ENCODE measurements around the gene SP4. TPM values are rescaled to one million over a fixed set of nuclear protein-coding genes. Genes with fewer than 3 reads are reported as not detected.

Gene SP4
- total RNA-seq, 1 donor from 2014 or later, result 76.6 TPM

DNA sequence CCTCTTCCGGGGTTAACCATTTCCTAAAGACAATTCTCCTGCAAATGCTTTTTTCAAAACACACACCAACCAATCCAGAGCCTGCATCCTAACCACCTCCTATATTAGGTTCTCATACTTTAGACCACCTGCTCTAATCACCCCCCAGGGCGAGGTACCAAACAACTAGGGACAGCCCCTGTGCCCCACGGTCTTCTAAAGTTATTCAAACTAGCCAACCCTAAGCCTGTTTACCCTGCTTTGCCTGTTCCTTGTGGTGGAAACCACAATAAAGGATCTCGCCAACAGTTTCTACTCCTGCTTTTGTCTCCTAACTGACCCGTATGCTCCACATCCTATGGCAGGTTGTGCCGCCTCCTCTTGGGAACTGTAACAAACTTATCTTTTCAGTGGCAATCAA is 21.1 kb downstream of the SP4 start:
- no peak for DNase-seq

DNA sequence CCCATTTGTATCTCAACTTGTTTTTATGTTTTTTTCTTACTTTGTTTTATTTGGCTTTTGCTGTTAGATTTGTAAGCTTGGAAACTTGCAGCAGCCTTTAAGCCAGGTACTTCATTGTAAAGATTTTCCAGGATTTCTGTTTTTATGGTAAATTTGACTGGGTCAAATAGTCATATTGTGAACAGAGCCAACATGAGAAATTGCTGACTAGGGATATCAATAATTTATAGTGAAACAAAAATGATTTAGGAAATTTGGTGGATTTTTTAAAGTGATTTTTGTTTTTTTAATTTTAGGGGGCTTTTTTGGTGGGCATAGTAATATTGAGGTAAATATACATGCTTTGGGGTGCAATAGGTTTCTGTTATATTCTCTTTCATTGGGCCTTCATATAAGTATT is 22.2 kb downstream of the SP4 start:
- no peak for DNase-seq

DNA sequence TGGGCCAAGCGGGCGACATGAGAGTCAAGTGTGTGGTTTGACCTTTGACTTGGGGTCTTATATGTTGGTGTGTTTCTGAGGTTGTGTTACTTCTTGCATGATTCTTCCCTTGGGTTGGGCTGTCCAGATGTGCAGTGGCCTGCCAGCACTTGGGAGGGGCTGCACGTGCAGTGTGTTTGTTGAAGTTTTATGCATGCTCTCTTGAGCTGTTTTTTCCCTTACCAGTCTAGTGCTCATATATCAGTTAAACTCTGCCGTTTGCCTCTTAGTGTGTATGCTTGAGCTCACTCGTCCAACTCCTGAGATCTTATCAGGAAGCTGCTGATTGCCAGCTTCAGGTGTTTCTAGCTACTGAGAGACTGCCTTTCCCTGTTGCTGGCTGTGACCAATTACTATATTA is 23.1 kb downstream of the SP4 start:
- DNase-seq, result no peak

DNA sequence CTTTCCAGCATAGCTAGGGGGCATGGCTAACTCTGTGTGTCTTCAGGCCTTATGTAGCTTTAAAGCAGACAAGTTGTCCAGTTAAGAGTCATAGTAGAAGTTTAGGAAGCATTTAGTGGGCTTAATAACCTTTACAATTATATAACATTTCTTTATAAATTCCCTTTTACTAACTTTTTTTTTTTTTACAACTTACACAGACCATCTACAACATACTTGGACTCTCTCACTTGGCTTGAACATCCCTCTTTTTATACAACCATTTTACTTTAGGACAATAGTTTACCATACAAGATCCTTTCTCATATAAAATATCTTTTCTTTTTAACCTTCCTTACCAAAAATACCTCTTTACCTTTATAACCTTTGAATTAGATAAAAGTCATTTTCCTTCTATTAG is 26.3 kb downstream of the SP4 start:
- no peak for DNase-seq

DNA sequence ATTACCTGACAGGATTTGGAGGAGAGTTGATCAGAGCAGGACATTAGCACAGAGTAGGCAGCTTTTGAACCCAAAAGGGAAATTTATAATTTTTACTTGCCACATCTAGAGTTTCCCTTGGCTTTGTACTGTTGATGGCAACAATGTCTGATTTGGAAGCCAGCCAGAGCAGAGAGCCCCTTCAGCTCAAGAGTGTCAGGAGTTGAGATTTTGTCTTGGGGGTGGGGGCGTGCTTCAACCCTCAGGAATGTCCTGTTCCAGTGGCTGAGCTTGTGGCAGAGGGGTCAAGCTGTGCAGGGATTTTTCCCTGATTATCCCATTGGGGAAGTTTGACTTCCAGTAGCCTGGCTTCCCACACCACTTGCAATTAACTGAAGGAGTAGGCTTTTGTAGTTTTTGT is 27.0 kb downstream of the SP4 start:
- DNase-seq, result no peak

DNA sequence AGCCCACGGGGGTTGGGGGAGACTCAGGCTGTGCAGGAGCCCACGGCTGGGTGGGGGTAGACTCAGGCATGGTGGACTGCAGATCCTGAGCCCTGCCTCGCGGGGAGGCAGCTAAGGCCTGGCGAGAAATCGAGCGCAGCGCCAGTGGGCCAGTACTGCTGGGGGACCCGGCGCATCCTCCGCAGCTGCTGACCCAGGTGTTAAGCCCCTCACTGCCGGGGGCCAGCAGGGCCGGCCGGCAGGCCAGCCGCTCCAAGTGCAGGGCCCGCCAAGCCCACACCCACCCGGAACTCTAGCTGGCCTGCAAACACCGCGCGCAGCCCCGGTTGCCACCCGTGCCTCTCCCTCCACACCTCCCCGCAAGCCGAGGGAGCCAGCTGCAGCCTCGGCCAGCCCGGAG is 33.4 kb downstream of the SP4 start:
- DNase-seq, result no peak

- no peak for DNase-seq
Measured at GRCh38 chr7:21462081-21462480, 34.2 kb downstream of the SP4 start.

GRCh38 chr7:21463524-21463923 is 35.6 kb downstream of the SP4 start:
- no peak for DNase-seq

DNA sequence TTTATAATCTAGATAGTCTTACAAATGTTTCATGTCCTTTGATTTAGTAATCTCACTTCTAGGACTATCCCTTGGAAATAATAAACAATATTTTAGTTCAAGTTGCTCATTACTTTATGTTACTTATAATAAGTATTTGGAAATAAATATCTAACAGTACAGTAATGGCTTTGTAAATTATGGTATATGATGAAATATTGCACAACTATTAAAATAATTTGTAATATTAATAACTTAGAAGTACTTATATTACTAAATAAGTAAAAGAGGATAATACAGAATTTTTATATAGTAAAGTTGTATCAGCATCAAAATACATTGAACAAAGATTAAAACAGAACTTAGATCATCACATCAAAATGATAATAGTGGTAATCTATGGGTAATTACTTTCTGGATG is 41.1 kb downstream of the SP4 start:
- DNase-seq, result no peak

GRCh38 chr7:21469894-21470293 is 42.0 kb downstream of the SP4 start:
- DNase-seq, result no peak

- DNase-seq, result no peak
Measured at GRCh38 chr7:21472029-21472428, 44.1 kb downstream of the SP4 start.

GRCh38 chr7:21476429-21476828 is 48.5 kb downstream of the SP4 start:
- DNase-seq, result no peak

GRCh38 chr7:21480693-21481403 is 53.0 kb downstream of the SP4 start:
- DNase-seq, result no peak

- no peak for DNase-seq
Measured at GRCh38 chr7:21486511-21486910, 58.6 kb downstream of the SP4 start.

DNA sequence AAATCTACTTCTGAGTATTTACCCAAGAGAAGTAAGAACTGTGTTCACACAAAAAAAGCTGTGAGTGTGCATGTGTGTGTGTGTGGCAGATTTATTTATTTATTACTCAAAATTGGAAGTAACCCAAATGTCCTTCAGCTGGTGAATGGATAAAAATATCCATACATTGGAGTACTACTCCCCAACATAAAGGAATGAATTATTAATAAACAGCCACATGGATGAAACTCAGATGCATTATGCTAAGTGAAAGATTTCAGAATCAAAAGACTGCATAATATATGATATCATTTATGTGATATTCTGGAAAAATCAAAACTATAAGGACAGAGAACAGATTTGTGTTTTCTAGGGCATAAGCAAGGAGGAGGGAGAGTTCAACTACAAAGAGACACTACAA is 67.8 kb downstream of the SP4 start:
- no peak for DNase-seq

DNA sequence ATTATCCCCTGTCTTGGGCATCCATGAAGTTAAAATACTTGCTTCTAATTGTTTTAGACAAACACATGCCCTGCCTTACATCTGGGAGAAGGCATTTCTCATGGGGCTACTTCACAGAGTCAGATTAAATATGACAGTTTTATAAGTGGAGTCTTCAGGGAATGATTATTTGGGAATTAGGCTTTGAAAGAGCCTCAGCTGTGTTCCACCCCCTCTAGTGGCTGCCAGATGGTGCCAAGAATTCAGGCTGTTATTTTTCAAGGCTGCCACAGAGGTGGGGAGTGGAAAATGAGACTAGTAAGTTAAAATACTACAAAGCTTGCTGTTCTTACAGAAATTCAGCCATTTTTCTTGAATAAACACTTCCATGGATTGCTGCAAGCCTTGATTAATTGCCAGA is 69.2 kb downstream of the SP4 start:
- DNase-seq, result no peak

- no peak for DNase-seq
Measured at GRCh38 chr7:21500117-21500832, 72.4 kb downstream of the SP4 start.

DNA sequence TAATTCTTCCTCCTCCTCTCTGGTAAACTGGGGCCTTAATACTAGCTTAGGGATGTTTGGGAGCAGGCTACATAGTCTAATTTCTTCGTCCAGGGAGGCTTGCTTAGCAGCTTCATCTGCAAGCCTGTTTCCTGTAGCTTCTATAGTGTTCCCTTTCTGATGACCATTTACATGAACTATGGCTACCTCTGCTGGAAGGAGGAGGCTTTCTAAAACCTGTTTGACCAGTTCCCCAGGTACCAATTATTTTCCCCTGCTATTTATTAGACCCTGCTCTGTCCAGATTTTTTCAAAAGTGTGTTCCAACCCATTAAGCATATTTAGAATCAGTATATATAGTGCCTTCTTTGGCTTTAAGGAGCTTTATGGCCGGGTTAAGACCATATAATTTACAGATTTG is 76.1 kb downstream of the SP4 start:
- no peak for DNase-seq

DNA sequence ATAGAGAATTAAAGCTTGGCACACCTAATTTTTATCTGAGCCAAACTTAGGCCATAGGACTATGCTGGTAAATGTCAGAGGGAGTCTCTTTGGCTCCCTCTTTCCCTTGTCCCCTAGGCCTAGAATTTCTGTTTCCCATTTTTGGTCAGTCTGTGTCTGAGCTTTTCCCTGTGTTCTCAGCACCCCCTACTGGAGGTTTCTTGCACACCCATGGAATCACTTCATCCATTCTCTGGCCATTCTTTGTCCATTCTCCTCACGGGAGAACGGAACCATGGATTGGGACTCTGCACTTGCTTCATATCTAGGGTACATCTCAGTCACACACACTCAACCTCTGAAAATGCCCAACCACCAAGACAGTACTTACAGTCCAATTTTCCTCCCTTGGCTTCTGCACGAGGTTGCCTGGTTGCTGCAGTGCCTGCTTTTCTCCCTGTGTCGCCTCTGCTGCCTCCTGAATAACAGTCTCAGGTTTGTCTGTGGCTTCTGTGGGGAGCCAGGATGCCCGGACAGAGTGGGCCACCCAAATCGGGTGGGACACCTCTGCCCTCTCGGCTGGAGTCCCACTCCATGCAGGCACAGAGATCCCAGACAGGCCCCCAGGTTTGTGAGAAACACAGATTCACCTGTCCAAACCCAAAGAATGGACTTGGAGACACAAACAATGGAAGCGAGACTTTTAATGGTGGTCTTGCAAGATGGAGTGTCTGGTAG is 79.9 kb downstream of the SP4 start:
- DNase-seq, result peak; percentile 2

DNA sequence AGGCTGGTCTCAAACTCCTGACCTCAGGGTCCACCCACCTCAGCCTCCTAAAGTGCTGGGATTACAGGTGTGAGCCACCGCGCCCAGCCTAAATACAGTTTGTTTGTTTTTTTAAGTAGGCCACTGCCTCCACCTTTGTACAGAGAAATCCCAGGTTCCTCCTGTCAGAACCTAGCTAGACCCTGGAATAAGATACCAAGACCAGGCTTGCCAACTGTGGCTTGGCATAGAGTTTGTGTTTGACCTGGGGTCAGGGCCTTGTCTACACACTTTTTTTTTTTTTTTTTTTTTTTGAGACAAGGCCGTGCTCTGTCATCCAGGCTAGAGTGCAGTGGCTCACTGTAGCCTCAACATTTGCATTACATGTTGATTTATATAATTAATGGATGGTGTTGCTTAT is 80.7 kb downstream of the SP4 start:
- DNase-seq, result no peak

GRCh38 chr7:21514062-21514461 is 86.2 kb downstream of the SP4 start:
- DNase-seq, result no peak

DNA sequence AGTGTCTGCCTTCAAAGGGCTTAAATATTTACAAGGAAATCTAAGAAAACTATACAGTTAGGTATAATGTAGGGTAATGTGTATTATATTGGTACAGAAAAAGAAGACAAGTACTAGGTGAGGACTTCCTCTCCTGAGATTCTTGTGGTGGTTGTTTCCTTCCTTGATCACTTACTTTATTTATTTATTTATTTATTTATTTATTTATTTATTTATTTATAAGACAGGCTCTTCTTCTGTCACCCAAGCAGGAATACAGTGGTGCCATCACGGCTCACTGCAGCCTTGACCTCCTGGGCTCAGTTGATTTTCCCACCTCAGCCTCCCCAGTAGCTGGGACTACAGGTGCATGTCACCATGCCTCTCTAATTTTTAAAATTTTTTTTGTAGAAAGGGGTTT is 96.8 kb downstream of the SP4 start:
- DNase-seq, result no peak

DNA sequence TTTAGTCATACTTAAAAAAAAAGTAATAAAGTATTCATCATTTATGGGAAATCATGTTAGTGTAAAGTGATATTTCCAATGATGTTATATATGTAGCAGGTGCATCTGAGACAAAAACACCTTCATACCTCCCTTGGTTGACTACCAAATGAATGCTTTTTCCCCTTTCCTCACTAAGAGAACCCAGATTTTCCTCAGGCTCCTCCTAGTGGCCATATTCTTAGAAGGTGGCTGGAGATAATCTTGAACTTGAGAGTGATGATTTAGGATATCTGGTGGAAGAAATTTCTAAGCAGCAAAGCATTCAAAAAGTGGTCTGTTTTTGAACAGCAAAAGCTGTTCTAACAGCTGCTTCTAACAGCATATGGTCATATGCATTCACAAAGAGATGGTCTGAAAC is 98.1 kb downstream of the SP4 start:
- no peak for DNase-seq

DNA sequence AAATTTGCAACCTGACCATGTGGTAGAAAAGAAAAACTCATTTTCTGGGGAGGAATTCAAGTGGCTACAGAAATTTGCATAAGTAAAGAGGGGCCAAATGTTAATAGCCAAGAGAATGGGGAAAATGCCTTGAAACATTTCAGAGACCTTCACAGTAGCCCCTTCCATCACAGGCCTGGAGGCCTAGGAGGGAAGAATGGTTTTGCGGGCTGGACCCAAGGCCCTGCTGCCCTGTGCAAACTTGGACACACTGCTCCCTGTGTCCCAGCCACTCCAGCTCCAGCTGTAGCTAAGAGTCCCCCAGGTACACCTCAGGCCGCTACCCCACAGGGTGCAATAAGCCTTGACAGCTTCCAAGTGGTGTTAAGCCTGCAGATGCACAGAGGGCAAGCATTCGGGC is 98.6 kb downstream of the SP4 start:
- no peak for DNase-seq
